Measurements from ENCODE around the gene CAB39. TPM values are rescaled to one million over a fixed set of nuclear protein-coding genes. Genes with fewer than 3 reads are reported as not detected.
A peak's percentile ranks its signal among the peaks of the same experiment; 100 is the strongest.

The CAB39 gene
- total and polyA plus RNA-seq, 12 donors, result 17.3 to 99.7 (median 90.0) TPM

DNA sequence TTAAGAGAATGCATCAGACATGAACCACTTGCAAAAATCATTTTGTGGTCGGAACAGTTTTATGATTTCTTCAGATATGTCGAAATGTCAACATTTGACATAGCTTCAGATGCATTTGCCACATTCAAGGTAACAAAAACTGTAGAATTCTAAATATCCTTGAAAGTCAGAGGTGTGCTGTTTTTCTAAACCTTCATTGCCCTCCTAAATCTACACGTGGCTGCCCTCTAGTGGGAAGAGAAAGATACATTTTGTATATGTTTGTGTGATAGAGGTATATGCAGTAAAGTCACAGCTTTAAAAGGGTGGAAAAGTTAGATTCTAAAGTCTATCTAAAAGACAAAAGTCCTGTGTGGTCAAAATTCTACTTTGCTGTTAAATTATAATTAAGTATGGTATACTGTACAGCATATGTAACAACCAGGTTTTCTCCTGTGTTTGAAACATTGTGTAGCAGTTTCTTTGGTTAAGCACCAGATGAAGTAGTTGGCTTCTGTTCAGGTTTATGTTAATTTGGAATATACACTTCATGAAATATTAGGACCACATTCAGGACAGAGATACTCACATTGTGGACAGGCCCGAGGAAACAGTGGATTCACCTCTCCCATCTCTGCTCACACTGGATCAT is 86.2 kb downstream of the CAB39 start:
- WGBS, 2 donors, result 50 to 53% methylated on average over 4 of the region's 4 CpGs
- ATAC-seq (peak in 3 of 8 donors; percentile 46 to 52 (median 46)), DNase-seq (peak in 1 of 2 donors; percentile 35)
- Histone ChIP-seq H3K9me3 (no peaks in the 10 kb centered on the region), H3K36me3 (peaks cover 0 to 52% (median 22%) of the 10 kb centered on the region in 9 donors), H3K4me3 (no peak overlapping the region), H3K27ac (no peak overlapping the region), H3K4me1 (peaks cover 0 to 51% (median 38%) of the 10 kb centered on the region in 9 donors), H3K27me3 (no peaks in the 10 kb centered on the region)
- TF ChIP-seq, protein P1, sequence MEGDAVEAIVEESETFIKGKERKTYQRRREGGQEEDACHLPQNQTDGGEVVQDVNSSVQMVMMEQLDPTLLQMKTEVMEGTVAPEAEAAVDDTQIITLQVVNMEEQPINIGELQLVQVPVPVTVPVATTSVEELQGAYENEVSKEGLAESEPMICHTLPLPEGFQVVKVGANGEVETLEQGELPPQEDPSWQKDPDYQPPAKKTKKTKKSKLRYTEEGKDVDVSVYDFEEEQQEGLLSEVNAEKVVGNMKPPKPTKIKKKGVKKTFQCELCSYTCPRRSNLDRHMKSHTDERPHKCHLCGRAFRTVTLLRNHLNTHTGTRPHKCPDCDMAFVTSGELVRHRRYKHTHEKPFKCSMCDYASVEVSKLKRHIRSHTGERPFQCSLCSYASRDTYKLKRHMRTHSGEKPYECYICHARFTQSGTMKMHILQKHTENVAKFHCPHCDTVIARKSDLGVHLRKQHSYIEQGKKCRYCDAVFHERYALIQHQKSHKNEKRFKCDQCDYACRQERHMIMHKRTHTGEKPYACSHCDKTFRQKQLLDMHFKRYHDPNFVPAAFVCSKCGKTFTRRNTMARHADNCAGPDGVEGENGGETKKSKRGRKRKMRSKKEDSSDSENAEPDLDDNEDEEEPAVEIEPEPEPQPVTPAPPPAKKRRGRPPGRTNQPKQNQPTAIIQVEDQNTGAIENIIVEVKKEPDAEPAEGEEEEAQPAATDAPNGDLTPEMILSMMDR (IDR thresholded peaks at IDR 0.05), result peak; percentile 39 to 74 (median 65)
- intact Hi-C loops (cut with DNase I), result loop anchor here in 9 of 10 donors (5.0 to 10.0 kb wide), 3 partner anchors 82 to 87 kb away; partner anchors contain the start of gene CAB39 (in 8 of the 9)

DNA sequence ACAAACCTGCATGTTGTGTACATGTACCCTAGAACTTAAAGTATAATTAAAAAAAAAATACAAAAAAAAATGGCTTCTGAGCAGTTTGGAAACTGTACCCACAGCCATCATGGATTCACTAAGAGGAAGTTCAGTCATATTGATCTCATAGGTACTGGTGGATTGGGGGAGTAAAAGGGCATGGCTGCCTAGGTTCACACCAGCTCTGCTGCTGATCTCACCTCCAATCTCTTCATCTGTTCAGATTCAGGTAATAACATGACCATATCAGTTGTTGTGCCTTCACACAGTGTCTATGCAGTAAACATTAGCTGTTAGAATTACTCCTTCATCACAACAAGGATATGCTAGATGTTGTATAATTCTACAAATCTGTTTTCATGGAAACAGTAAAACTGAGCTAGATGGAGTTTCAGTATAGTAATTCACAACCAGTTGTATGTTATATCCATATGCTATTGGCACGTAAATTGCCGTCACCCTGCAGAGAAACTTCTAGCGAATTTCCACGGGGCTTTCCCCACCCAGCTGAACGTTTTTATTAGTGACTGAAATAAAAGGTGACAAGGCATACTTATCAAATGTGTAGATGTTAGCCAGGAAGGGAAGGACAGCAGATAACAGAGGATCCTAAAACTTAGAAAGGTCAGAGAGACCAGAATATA is 92.8 kb downstream of the CAB39 start:
- no peak for DNase-seq
- WGBS, 2 donors, result 79 to 80% methylated on average over 5 of the region's 5 CpGs
- intact Hi-C loops (cut with DNase I), result no loop called here
- Histone ChIP-seq H3K4me3 (no peak overlapping the region), H3K9me3 (no peaks in the 10 kb centered on the region), H3K27me3 (no peaks in the 10 kb centered on the region), H3K4me1 (peaks cover 0 to 10% (median 3%) of the 10 kb centered on the region in 9 donors), H3K36me3 (peaks cover 0 to 64% (median 12%) of the 10 kb centered on the region in 9 donors), H3K27ac (no peak overlapping the region)
- ATAC-seq, result no peak
- TF ChIP-seq, protein P1 (IDR thresholded peaks at IDR 0.05), result no peak

DNA sequence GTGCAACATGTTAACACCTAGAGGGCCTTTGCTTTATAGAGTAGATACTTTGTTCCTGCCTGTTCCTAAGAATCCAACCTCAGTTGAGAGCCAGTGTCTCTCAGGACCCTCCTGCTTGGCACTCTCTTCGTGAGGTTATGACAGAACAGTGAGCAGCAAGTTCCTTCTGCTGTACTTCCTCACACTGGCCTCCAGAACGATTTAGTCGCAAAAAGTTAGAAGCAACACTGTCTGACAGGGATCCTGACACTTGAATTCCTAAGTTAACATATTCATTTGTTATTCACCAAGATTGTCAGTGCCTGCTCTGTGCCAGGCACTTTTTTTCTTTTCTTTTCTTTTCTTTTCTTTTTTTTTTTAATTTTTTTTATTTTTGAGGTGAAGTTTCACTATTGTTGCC is 95.1 kb downstream of the CAB39 start:
- Histone ChIP-seq H3K9me3 (no peaks in the 10 kb centered on the region), H3K27ac (no peak overlapping the region), H3K36me3 (peaks cover 0 to 66% (median 20%) of the 10 kb centered on the region in 9 donors), H3K27me3 (no peaks in the 10 kb centered on the region), H3K4me3 (no peak overlapping the region), H3K4me1 (peaks cover 0 to 10% (median 3%) of the 10 kb centered on the region in 9 donors)
- peak in 1 of 8 donors; percentile 13 for ATAC-seq
- DNase-seq, result no peak
- intact Hi-C loops (cut with DNase I), result no loop called here
- 64 to 77% methylated on average over 3 of the region's 3 CpGs for WGBS, 2 donors
- TF ChIP-seq, protein P1 (IDR thresholded peaks at IDR 0.05), result no peak

DNA sequence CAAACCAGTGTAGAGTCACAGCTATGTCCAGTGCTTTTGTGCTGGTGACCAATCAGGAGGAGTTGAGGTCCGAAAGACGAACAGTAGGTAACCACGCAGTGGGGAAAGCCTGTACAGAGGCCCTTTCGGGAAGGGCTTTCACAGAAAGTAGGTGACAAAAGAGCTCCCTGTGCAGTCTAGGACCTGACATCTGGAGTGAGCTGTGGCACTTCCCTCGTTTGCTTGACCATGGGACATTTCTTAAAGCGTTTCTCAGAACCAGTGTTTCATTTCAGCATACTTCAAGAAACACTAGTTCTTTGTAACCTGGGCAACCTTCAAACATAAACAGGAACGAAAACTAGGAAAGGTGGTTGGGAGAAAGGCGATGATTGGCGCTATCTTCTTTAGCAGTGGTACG is 96.4 kb downstream of the CAB39 start:
- intact Hi-C loops (cut with DNase I), result no loop called here
- 88 to 93% methylated on average over 10 of the region's 10 CpGs for WGBS, 2 donors
- H3K27ac ChIP-seq, result no peak overlapping the region
- no peaks in the 10 kb centered on the region for H3K9me3 ChIP-seq
- H3K4me1 ChIP-seq, result peaks cover 0 to 10% (median 3%) of the 10 kb centered on the region in 9 donors
- peaks cover 0 to 71% (median 21%) of the 10 kb centered on the region in 9 donors for H3K36me3 ChIP-seq
- no peaks in the 10 kb centered on the region for H3K27me3 ChIP-seq
- no peak for ATAC-seq
- DNase-seq, result no peak
- TF ChIP-seq, protein P1 (IDR thresholded peaks at IDR 0.05), result no peak
- no peak overlapping the region for H3K4me3 ChIP-seq
